GM12878 (cell line): Measurements from ENCODE around the gene SHMT1. TPM values are rescaled to one million over a fixed set of nuclear protein-coding genes. Genes with fewer than 3 reads are reported as not detected.

ENCODE experiments used
- ATAC-seq: fragments of 200-7000 bp; cut with Tn5 transposase; 3 replicates; pipeline ENCODE4 v1.9.1; 2020; ENCODE audit warnings: mild to moderate bottlenecking, moderate library complexity
- BruUV-seq: library from RNA; stranded (reverse); fragments of 400-500 nt; replicated peaks from 2 replicates; lab custom pipeline; 2021; lab: Mats Ljungman, UMichigan
- CTCF ChIA-PET: fragments of 300-600 bp; sonication (Branson Sonifier 250); formaldehyde crosslinking; extraction: SDS; loops from one replicate; lab custom pipeline; 2021; ENCODE audit warnings: inconsistent platforms; lab: Yijun Ruan, JAX
- POLR2A ChIA-PET: fragments of 350-600 bp; formaldehyde crosslinking; extraction: SDS; loops from one replicate; lab custom pipeline; 2021; ENCODE audit warnings: inconsistent platforms; lab: Charles Lee
- RAD21 ChIA-PET: fragments of 300-600 bp; sonication (Branson Sonifier 250); formaldehyde crosslinking; loops from one replicate; lab custom pipeline; 2023; ENCODE audit warnings: antibody characterized with exemption; ENCODE audit not compliant: unreplicated experiment; lab: Charles Lee
- SMC1A ChIA-PET: fragments of 300-600 bp; sonication (Branson Sonifier 250); formaldehyde crosslinking; loops from one replicate; lab custom pipeline; 2023; ENCODE audit not compliant: unreplicated experiment, uncharacterized antibody; lab: Charles Lee
- DNase-seq: peaks from one replicate; pipeline ENCODE4 v3.0.0-alpha.2; 2011; ENCODE audit warnings: low read depth, low spot score
- FAIRE-seq: peaks from 3 replicates; lab custom pipeline; 2011; peaks lifted over from hg19 to GRCh38; lab: Jason Lieb, UNC
- H2AFZ ChIP-seq: 2 replicates; pipeline ENCODE4 v1.6.0; 2011; ENCODE audit warnings: low read depth, low read length, control low read depth; ENCODE audit not compliant: control insufficient read depth
- H3K27ac ChIP-seq: 2 replicates; pipeline ENCODE4 v1.5.1; 2011; ENCODE audit warnings: control low read depth; ENCODE audit not compliant: control insufficient read depth, insufficient read depth
- H3K27me3 ChIP-seq, 2 experiments: replicated peaks in 1 of 2; 2 replicates each; pipeline versions ENCODE4 v1.6.0 to v1.6.1; 2011; ENCODE audit warnings: low read length in 1 of 2; ENCODE audit not compliant: control insufficient read depth in 2 of 2, insufficient read depth in 2 of 2
- H3K36me3 ChIP-seq, 2 experiments: 2 replicates each; pipeline ENCODE4 v1.5.1; 2011; ENCODE audit warnings: low read length in 1 of 2; ENCODE audit not compliant: control insufficient read depth in 2 of 2, insufficient read depth in 2 of 2
- H3K4me1 ChIP-seq: 2 replicates; pipeline ENCODE4 v1.6.1; 2011; ENCODE audit warnings: mild to moderate bottlenecking, low read length, moderate library complexity, mixed read lengths; ENCODE audit not compliant: control insufficient read depth, insufficient read depth
- H3K4me2 ChIP-seq: 2 replicates; pipeline ENCODE4 v1.6.0; 2011; ENCODE audit warnings: control low read depth; ENCODE audit not compliant: control insufficient read depth, insufficient read depth
- H3K4me3 ChIP-seq: fragments of 200-600 bp; sonication (generic); 2 replicates; pipeline ENCODE4 v1.5.1; 2016
- H3K79me2 ChIP-seq: 2 replicates; pipeline ENCODE4 v1.6.0; 2011; ENCODE audit warnings: low read length; ENCODE audit not compliant: control insufficient read depth, insufficient read depth
- H3K9ac ChIP-seq: 2 replicates; pipeline ENCODE4 v1.8.0; 2011; ENCODE audit warnings: low read length, control low read depth, mixed read lengths; ENCODE audit not compliant: control insufficient read depth, insufficient read depth
- H3K9me3 ChIP-seq: replicated peaks from 3 replicates; pipeline ENCODE4 v1.5.1; 2011; ENCODE audit warnings: mild to moderate bottlenecking, low read length; ENCODE audit not compliant: control insufficient read depth, insufficient read depth
- H4K20me1 ChIP-seq: 2 replicates; pipeline ENCODE4 v1.6.0; 2011; ENCODE audit not compliant: control insufficient read depth, insufficient read depth
- CREM ChIP-seq: IDR thresholded peaks from 2 replicates; pipeline ENCODE4 v1.6.1; 2014; ENCODE audit warnings: antibody characterized with exemption, low read depth
- EED ChIP-seq: sonication (generic); IDR thresholded peaks from 2 replicates; pipeline ENCODE4 v1.6.1; 2016; ENCODE audit warnings: antibody characterized with exemption, low read depth
- HDAC6 ChIP-seq: fragments of 200-600 bp; sonication (generic); IDR thresholded peaks from one replicate; pipeline ENCODE4 v1.8.0; 2017; ENCODE audit warnings: antibody characterized with exemption; ENCODE audit not compliant: unreplicated experiment
- KLF5 ChIP-seq: fragments of 450-650 bp; IDR thresholded peaks from 2 replicates; pipeline ENCODE4 v1.6.1; 2014; ENCODE audit warnings: mild to moderate bottlenecking; ENCODE audit not compliant: partially characterized antibody
- MEF2A ChIP-seq: IDR thresholded peaks from 2 replicates; pipeline ENCODE4 v1.6.1; 2011; ENCODE audit warnings: low read depth, mild to moderate bottlenecking, low read length, moderate library complexity; ENCODE audit not compliant: insufficient read depth
- MEF2B ChIP-seq: fragments of 450-650 bp; IDR thresholded peaks from 2 replicates; pipeline ENCODE4 v1.6.1; 2018; ENCODE audit warnings: mild to moderate bottlenecking, moderate library complexity; ENCODE audit not compliant: partially characterized antibody, poor library complexity, severe bottlenecking
- NFIC ChIP-seq: IDR thresholded peaks from 2 replicates; pipeline ENCODE4 v1.6.1; 2012; ENCODE audit warnings: low read depth, mild to moderate bottlenecking, inconsistent platforms, low read length, moderate library complexity
- RB1 ChIP-seq: fragments of 450-650 bp; formaldehyde crosslinking; IDR thresholded peaks from 2 replicates; pipeline ENCODE4 v1.6.1; 2017; ENCODE audit warnings: mild to moderate bottlenecking, borderline replicate concordance
- RBBP5 ChIP-seq: fragments of 200-600 bp; sonication (generic); conservative IDR thresholded peaks from 2 replicates; pipeline ENCODE4 v1.6.1; 2016
- RCOR1 ChIP-seq: conservative IDR thresholded peaks from 2 replicates; pipeline ENCODE4 v1.6.1; 2012; ENCODE audit warnings: low read depth, low read length, improper control_type of control experiment
- SMAD5 ChIP-seq: IDR thresholded peaks from 2 replicates; pipeline ENCODE4 v1.6.1; 2016; ENCODE audit warnings: antibody characterized with exemption, low read depth
- YBX1 ChIP-seq: fragments of 450-650 bp; IDR thresholded peaks from 2 replicates; pipeline ENCODE4 v1.6.1; 2016; ENCODE audit warnings: antibody characterized with exemption
- ZBTB11 ChIP-seq: fragments of 450-650 bp; formaldehyde crosslinking; IDR thresholded peaks from 2 replicates; pipeline ENCODE4 v1.5.0; 2022; ENCODE audit warnings: mild to moderate bottlenecking, missing genetic modification characterization
- ZZZ3 ChIP-seq: IDR thresholded peaks from 2 replicates; pipeline ENCODE4 v1.6.1; 2011; ENCODE audit warnings: low read depth; ENCODE audit not compliant: control insufficient read depth, insufficient read length
- WGBS: methylation state at CpG from one replicate; pipeline ENCODE4 v1.1.6; 2016; ENCODE audit warnings: low lambda C conversion rate; ENCODE audit not compliant: insufficient replicate concordance, insufficient coverage; ENCODE audit errors: missing lambda C conversion rate; 5-methylcytosine and 5-hydroxymethylcytosine counted together
- in situ Hi-C: fragments of 300-500 bp; cut with MboI; formaldehyde crosslinking; loops from 9 replicates; pipeline ENCODE4 v1.14.3; 2018; ENCODE audit warnings: mixed read lengths
- intact Hi-C: fragments of 100-400 bp; cut with micrococcal nuclease; formaldehyde crosslinking; loops from one replicate; pipeline ENCODE4 v1.14.2; 2022; ENCODE audit not compliant: unreplicated experiment
- polyA plus RNA-seq, 11 experiments: library from polyadenylated mRNA; depleted of rRNA in 4 of 11; unstranded in 6 of 11; stranded (reverse) in 5 of 11; fragments of >200 nt; fragmentation: Nextera tagmentation in 4 of 11; fragmentation: Illumina TruSeq in 1 of 11; extraction: Ambion mirVana in 4 of 11; extraction: Trizol in 1 of 11; gene quantifications; 1 replicate in 1 of 11; 2 replicates in 10 of 11; pipeline versions ENCODE4 v1.2.1 to v1.2.3, GENCODE V29; 2011 to 2016; ENCODE audit warnings: inconsistent platforms in 2 of 11, missing spikeins in 2 of 11, low read depth in 1 of 11
- total RNA-seq, 4 experiments: library from RNA; depleted of rRNA in 3 of 4; stranded (reverse); fragments of >200 nt in 3 of 4; fragmentation: Illumina TruSeq in 1 of 4; extraction: Trizol in 1 of 4; gene quantifications; 2 replicates each; pipeline versions ENCODE4 v1.2.1 to v1.2.3, GENCODE V29; 2013 to 2021
- TF ChIP-seq, protein P1 (sequence below): fragments of 450-650 bp; conservative IDR thresholded peaks from 2 replicates; pipeline ENCODE4 v1.6.1; 2017; ENCODE audit warnings: mild to moderate bottlenecking, moderate library complexity
- TF ChIP-seq, protein P2 (sequence below): fragments of 450-650 bp; IDR thresholded peaks from 2 replicates; pipeline ENCODE4 v1.6.1; 2017; ENCODE audit warnings: antibody characterized with exemption, mild to moderate bottlenecking, moderate library complexity

Gene SHMT1
- total and polyA plus RNA-seq, 10 of the 15 experiments (the other 5 are each of a cell fraction or from before 2014, with no cell fraction given) = 5.2 to 60.1 (median 34.6) TPM

DNA sequence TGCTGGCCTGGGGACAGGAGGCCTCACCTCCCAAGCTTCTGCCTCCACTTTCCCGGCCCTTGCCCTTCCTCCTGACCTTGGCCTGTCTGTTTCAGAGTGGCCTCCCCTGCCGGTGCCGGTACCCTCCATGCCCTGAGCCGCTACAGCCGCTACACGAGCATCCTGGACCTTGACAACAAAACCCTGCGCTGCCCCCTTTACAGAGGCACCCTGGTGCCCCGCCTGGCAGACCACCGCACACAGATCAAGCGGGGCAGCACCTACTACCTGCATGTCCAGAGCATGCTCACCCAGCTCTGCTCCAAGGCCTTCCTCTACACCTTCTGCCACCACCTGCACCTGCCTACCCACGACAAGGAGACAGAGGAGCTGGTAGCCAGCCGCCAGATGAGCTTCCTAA is 40.8 kb downstream of the SHMT1 start:
- WGBS = 97% methylated on average over 11 of the region's 12 CpGs
- SMC1A ChIA-PET = no interaction called here
- RAD21 ChIA-PET = no interaction called here
- no TSS peak for BruUV-seq
- in situ Hi-C loops = no loop called here
- FAIRE-seq (no peak), DNase-seq (no peak), ATAC-seq (no peak)
- H4K20me1 ChIP-seq = peaks cover 8% of the 10 kb centered on the region
- H3K4me2 ChIP-seq = no peak overlapping the region
- no peak overlapping the region for H3K27ac ChIP-seq
- intact Hi-C loops = no loop called here
- CTCF ChIA-PET = interaction anchor here (1.2 kb wide), 2 partner anchors 11 to 103 kb away, joined by 3 to 4 read pairs; no protein-coding TSS in a partner anchor
- peaks cover 17% of the 10 kb centered on the region for H3K79me2 ChIP-seq
- peaks cover 34% of the 10 kb centered on the region for H3K4me1 ChIP-seq
- no peak overlapping the region for H2AFZ ChIP-seq
- no peak overlapping the region for H3K4me3 ChIP-seq
- no peaks in the 10 kb centered on the region for H3K27me3 ChIP-seq
- H3K9me3 ChIP-seq = peaks cover 3% of the 10 kb centered on the region; the same call in 2 of the 3 replicates
- peaks cover 2 to 17% of the 10 kb centered on the region in 2 experiments; a peak in 2 of 4 replicates for H3K36me3 ChIP-seq
- H3K9ac ChIP-seq = no peak overlapping the region
- POLR2A ChIA-PET = no interaction called here
- no peak for TF ChIP-seq MEF2A
- no peak for TF ChIP-seq YBX1
- no peak for TF ChIP-seq MEF2B
- TF ChIP-seq KLF5 = no peak
- TF ChIP-seq RBBP5 = no peak
- TF ChIP-seq, protein P1, sequence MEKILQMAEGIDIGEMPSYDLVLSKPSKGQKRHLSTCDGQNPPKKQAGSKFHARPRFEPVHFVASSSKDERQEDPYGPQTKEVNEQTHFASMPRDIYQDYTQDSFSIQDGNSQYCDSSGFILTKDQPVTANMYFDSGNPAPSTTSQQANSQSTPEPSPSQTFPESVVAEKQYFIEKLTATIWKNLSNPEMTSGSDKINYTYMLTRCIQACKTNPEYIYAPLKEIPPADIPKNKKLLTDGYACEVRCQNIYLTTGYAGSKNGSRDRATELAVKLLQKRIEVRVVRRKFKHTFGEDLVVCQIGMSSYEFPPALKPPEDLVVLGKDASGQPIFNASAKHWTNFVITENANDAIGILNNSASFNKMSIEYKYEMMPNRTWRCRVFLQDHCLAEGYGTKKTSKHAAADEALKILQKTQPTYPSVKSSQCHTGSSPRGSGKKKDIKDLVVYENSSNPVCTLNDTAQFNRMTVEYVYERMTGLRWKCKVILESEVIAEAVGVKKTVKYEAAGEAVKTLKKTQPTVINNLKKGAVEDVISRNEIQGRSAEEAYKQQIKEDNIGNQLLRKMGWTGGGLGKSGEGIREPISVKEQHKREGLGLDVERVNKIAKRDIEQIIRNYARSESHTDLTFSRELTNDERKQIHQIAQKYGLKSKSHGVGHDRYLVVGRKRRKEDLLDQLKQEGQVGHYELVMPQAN = no peak
- TF ChIP-seq ZBTB11 (CRISPR knock-in tag) = no peak
- TF ChIP-seq, protein P2, sequence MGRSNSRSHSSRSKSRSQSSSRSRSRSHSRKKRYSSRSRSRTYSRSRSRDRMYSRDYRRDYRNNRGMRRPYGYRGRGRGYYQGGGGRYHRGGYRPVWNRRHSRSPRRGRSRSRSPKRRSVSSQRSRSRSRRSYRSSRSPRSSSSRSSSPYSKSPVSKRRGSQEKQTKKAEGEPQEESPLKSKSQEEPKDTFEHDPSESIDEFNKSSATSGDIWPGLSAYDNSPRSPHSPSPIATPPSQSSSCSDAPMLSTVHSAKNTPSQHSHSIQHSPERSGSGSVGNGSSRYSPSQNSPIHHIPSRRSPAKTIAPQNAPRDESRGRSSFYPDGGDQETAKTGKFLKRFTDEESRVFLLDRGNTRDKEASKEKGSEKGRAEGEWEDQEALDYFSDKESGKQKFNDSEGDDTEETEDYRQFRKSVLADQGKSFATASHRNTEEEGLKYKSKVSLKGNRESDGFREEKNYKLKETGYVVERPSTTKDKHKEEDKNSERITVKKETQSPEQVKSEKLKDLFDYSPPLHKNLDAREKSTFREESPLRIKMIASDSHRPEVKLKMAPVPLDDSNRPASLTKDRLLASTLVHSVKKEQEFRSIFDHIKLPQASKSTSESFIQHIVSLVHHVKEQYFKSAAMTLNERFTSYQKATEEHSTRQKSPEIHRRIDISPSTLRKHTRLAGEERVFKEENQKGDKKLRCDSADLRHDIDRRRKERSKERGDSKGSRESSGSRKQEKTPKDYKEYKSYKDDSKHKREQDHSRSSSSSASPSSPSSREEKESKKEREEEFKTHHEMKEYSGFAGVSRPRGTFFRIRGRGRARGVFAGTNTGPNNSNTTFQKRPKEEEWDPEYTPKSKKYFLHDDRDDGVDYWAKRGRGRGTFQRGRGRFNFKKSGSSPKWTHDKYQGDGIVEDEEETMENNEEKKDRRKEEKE = no peak
- no peak for TF ChIP-seq RB1
- TF ChIP-seq EED = no peak
- TF ChIP-seq NFIC = no peak
- TF ChIP-seq SMAD5 = no peak
- no peak for TF ChIP-seq CREM
- TF ChIP-seq RCOR1 = no peak
- TF ChIP-seq ZZZ3 = no peak
- no peak for TF ChIP-seq HDAC6
